Stimulated activated CD4-positive, alpha-beta T cell treated with anti-CD3 and anti-CD28 coated beads, Interleukin-1b, Interleukin-23, amount 100 ng/mL, for 24 hours (primary cell): Measurements from ENCODE around the gene CTPS1.
A peak's percentile ranks its signal among the peaks of the same experiment; 100 is the strongest.

Source experiments
- DNase-seq, 4 experiments: peaks; one replicate each; pipeline ENCODE4 v3.0.0-alpha.2; 2020; ENCODE audit warnings: low read depth in 4 of 4, low spot score in 1 of 4

Gene CTPS1

GRCh38 chr1:40966417-40966816 lies 13.1 kb upstream of the CTPS1 start:
- no peak for DNase-seq

- DNase-seq, result no peak
These were observed 10.1 kb upstream of the CTPS1 start for GRCh38 chr1:40969445-40969844.

- DNase-seq, result no peak
These were observed 7.5 kb upstream of the CTPS1 start for GRCh38 chr1:40971966-40972365.

- DNase-seq, result no peak
These were observed 5.6 kb upstream of the CTPS1 start for GRCh38 chr1:40973912-40974311.

- DNase-seq, result no peak
These were observed 4.6 kb upstream of the CTPS1 start for GRCh38 chr1:40974945-40975344.

GRCh38 chr1:40976952-40977690 lies 2.4 kb upstream of the CTPS1 start:
- DNase-seq, result no peak

- no peak for DNase-seq
These were observed 1.8 kb upstream of the CTPS1 start for GRCh38 chr1:40977716-40978115.

GRCh38 chr1:40978886-40979240 lies 633 bp upstream of the CTPS1 start:
- DNase-seq, result no peak

GRCh38 chr1:40980068-40980452 lies 564 bp downstream of the CTPS1 start:
- DNase-seq, result no peak

- peak; percentile 7 to 35 (median 28) for DNase-seq
These were observed 1.1 kb downstream of the CTPS1 start for GRCh38 chr1:40980453-40981121.

GRCh38 chr1:40981691-40982448 lies 2.4 kb downstream of the CTPS1 start:
- no peak for DNase-seq

GRCh38 chr1:40982721-40983120 lies 3.2 kb downstream of the CTPS1 start:
- DNase-seq, result no peak

GRCh38 chr1:40983286-40983685 lies 3.8 kb downstream of the CTPS1 start:
- no peak for DNase-seq

- no peak for DNase-seq
These were observed 4.6 kb downstream of the CTPS1 start for GRCh38 chr1:40984066-40984465.

GRCh38 chr1:40984531-40984930 lies 5.0 kb downstream of the CTPS1 start:
- no peak for DNase-seq

GRCh38 chr1:40985161-40985560 lies 5.7 kb downstream of the CTPS1 start:
- DNase-seq, result no peak

GRCh38 chr1:40985875-40986274 lies 6.4 kb downstream of the CTPS1 start:
- DNase-seq, result no peak

- DNase-seq, result no peak
These were observed 6.9 kb downstream of the CTPS1 start for GRCh38 chr1:40986328-40986783.

- DNase-seq, result no peak
These were observed 7.5 kb downstream of the CTPS1 start for GRCh38 chr1:40986956-40987355.

- DNase-seq, result no peak
These were observed 8.2 kb downstream of the CTPS1 start for GRCh38 chr1:40987439-40988276.

GRCh38 chr1:40988280-40988679 lies 8.8 kb downstream of the CTPS1 start:
- DNase-seq, result no peak
